ENCODE measurements around the gene DNA2.

Gene DNA2

DNA sequence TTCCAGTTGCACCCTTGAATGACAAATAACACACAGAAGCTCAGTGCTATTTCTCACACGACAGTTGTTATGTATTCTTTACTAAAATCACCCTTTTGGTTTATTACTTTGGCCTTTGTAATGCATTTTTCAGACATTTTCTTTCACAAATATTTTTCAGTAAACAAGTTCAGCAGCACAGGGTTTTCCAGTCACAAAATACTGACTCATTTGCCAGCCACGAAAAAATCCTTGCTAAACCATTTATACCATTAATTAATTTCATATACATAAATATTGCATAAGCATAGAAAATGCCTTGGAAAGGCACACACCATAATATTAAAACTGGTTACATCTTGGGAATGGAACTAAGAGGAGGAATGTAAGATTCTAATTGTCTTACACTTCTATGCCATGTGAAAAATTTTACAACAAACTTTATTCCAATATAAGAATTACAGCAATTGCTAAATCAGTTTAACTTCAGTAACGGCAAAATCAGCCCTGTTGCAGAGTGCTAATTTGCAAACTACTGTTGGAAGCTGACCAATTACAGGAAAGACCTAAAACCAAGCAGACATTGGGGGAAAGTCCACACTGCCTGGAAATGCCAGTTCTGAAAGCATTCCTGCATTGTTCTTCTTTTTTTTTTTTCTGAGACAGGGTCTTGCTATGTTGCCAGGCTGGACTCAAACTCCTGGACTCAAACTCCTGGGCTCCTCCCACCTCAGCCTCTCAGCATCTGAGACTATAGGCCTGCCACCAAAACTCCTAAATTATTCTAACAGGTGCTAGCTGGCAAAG, 107.5 kb downstream of the DNA2 start:
- DNase-seq (ENCODE audit: low read depth) = no peak
